ENCODE results near the gene PPP1R1C.

PPP1R1C gene

GRCh38 chr2:182097571-182098164 lies 112.0 kb downstream of the PPP1R1C start:
- in situ Hi-C loops (cut with MboI; ENCODE audit: low sequenced_read_pairs): no loop called here

DNA sequence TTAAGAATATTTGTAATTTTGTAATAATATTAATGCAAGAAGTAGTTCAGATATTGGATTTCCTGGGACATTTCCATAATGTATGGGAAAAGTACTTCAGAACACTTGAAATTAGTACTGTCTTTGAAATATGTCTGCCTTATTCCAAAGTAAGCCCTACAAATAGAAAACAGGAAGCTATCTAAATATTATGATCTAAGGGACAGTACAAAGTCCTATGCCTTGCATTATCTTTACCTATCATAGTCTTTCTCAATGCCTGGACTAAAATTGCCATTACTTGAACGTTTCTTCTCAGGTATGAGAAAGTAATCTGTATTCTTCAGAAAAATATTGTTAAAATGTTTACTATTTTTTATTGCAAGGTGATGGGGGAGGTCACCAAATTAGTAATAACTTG lies 113.0 kb downstream of the PPP1R1C start:
- in situ Hi-C loops (cut with MboI; ENCODE audit: low sequenced_read_pairs): no loop called here

GRCh38 chr2:182101263-182101662 lies 115.6 kb downstream of the PPP1R1C start:
- in situ Hi-C loops (cut with MboI; ENCODE audit: low sequenced_read_pairs): no loop called here

DNA sequence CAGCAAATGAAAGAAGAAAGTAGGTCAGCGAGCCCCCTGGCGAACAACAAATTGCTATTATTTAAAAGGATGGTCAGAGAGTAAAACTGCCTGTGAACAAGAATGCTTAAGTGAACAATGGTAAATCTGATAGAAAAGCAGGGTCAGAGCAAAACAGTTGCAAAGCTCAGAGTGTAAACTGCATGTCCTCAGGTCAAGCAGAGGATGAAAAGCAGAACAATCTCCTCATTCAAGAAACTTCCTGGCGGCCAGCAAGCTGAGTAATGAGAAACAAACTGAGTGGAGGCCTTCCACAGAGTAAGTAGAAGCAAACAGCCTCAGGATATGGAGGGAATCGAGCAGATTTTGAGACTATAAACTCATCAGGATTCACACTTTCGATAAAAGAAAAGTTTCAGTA lies 117.9 kb downstream of the PPP1R1C start:
- in situ Hi-C loops (cut with MboI; ENCODE audit: low sequenced_read_pairs): no loop called here

DNA sequence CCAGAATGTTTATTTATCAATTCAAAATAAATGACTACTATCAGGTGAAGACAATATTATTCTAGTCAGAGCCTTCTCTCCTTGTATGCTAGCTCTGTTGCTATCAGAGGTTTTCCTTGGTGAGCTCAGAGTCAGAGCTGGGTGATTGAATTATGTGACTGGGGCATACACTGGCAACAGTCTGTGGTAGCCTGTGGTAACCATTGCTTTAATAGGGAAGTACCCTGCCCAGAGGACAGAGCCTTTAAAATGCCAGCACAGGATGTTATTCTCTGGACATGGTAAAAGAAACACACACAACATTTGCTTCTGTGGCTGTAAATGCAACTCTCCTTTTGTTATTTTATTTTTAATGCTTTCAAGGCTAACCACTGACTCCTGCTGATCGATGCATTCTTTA lies 124.7 kb downstream of the PPP1R1C start:
- in situ Hi-C loops (cut with MboI; ENCODE audit: low sequenced_read_pairs): no loop called here

DNA sequence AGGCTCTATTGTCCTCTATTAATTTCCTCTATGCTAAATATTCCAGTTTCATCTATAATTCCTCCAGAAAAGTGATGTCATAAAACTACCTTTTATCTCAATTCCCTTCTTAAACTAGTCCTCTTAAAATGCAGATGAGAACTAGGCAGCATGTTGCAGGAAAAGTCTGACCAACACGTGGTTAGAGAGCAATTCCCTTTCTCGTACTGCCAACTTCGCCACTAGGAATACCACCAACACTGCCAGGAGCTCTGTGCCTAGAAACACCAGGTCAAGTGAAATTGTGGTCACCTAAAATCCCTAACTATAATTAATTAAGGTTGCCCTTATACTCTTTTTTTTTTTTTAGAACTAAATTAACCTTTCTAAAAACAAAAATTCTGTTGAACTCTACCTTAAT lies 127.7 kb downstream of the PPP1R1C start:
- in situ Hi-C loops (cut with MboI; ENCODE audit: low sequenced_read_pairs): no loop called here

DNA sequence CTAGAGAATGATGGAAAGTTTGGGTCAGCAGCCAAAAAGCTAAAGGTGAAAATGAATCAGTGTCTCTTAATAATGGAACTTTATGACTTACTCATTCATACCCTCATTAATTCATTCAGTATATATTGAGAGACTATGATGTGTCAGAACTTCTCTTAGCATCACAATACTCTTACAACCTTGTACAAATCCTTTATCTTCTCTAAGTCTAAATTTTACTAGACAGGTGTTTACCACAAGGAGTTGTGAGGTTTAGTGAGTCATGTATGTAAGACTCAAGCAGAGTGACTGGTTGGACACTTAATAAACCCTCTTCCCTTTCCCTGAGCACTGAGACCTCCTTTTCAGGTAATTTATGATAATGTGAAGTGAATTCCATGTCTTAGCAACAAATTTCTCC lies 129.6 kb downstream of the PPP1R1C start:
- in situ Hi-C loops (cut with MboI; ENCODE audit: low sequenced_read_pairs): no loop called here

- in situ Hi-C loops (cut with MboI; ENCODE audit: low sequenced_read_pairs): no loop called here
These were observed 131.1 kb downstream of the PPP1R1C start for GRCh38 chr2:182116774-182117173.

GRCh38 chr2:182117196-182117595 lies 131.5 kb downstream of the PPP1R1C start:
- in situ Hi-C loops (cut with MboI; ENCODE audit: low sequenced_read_pairs): no loop called here

DNA sequence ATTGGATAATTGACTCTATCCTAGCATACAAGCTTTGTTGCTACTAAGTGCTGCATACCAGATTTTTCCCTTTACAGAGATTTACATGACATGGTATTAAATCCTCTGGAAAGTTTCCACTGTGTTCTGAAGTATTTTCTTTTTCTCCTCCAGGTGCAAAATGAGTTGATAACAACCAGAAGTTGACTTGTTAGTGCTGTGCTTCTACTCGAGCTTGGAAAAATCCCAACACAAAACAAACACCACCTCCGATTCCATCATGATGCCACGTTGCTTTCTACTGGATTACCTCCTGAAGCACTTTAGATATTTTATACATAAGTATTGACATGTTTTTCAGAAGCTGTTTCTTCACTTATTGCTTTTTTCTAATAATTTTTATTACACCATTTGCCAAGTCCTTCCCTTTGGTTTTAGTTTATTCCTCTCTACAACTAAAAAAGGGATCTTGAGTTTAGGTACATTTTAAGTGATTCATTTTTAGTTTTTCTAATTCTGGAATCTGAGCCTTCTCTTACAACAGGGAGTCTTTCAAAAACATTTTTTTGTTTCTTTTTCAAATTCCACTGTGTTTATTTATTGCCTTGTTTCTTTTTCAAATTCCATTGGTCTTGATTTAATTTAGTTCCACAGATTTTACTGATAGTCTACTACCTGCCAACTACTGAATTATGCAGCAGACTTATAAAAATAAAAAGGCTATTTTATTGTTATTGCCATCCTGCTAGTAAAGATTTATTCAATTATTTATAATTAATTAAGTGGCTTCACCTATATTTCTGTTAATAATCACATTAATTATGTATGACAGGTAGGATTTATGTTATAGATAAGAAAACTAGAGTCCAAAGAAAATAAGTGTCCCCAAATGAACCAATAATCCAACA lies 143.4 kb downstream of the PPP1R1C start:
- in situ Hi-C loops (cut with MboI; ENCODE audit: low sequenced_read_pairs): no loop called here

- in situ Hi-C loops (cut with MboI; ENCODE audit: low sequenced_read_pairs): no loop called here
These were observed 147.0 kb downstream of the PPP1R1C start for GRCh38 chr2:182132605-182133004.

GRCh38 chr2:182133195-182133891 lies 147.7 kb downstream of the PPP1R1C start:
- in situ Hi-C loops (cut with MboI; ENCODE audit: low sequenced_read_pairs): no loop called here

DNA sequence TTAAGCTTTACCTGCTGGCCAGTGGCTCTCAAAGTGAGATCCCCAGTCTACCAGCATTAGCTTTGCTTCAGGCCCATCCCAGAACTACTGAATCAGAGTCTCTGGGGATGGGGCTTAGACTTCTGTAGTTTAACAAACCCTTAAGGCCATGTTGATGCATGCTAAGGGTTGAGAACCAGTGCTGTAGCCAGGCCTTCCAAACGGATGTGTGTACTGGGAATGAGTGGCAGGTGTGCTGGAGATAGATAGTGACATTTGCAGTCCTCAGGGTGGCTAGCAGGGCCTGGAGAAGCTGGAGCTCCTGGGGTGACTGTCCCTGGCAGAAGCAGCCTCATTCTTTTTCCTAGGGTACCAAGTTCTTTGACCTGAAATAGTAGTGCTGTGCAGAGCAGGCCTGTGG lies 148.5 kb downstream of the PPP1R1C start:
- in situ Hi-C loops (cut with MboI; ENCODE audit: low sequenced_read_pairs): no loop called here

- in situ Hi-C loops (cut with MboI; ENCODE audit: low sequenced_read_pairs): no loop called here
These were observed 156.4 kb downstream of the PPP1R1C start for GRCh38 chr2:182142062-182142461.

- in situ Hi-C loops (cut with MboI; ENCODE audit: low sequenced_read_pairs): no loop called here
These were observed 158.6 kb downstream of the PPP1R1C start for GRCh38 chr2:182144041-182144775.

DNA sequence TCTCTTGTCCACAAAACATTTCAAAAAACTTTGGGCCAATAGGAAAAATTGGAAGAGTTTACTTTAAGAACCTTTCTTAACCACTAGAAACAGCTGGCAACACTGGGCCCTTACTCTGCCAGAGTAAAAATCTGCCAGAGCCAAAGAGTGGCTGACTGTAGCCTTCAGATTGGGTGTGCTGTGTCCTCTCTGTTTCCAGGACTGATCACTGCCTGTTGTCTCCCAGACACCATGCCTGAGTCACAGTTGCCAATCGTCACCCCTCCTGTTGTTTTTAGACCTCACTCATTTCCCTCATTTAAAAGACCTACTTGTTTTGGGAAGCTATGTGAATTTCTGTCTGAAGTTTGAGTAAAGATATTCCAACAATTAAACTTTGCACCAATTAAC lies 159.1 kb downstream of the PPP1R1C start:
- in situ Hi-C loops (cut with MboI; ENCODE audit: low sequenced_read_pairs): no loop called here

DNA sequence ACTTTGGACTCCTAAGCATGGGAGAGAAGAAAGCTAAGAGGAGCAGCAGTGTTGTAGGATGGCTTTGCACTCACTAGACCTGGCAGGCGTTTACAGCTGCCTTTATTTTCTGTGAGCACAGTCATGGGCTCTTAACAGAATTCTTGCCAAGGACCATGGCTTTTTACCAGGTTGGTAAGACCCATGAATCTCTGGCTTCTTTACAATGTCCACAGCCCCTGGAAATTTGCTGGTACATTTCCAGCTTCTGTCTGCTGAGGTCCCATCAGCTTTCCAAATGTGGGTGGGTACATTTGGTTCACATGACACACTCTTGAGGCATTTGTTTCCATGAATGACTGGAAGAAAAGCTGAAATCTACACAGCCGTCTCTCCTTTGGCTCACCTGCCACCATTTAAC lies 162.7 kb downstream of the PPP1R1C start:
- in situ Hi-C loops (cut with MboI; ENCODE audit: low sequenced_read_pairs): no loop called here

DNA sequence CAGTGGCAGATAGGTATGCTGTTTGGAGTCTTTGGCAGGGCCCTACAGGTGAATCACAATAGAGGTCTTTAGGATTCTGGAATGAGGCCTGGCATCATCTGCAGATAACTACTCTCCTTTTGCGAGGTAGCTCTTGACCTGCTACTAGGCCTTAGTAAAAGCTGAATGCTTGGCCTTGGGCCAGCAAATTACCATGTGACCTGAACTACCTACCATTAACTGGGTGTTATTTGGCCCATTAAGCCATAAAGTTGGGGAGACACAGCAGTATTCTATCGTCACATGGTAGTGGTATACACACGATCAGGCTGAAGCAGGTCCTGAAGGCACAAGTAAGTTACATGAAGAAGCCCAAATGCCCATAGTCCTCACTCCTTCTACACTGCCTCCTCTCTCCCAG lies 178.2 kb downstream of the PPP1R1C start:
- in situ Hi-C loops (cut with MboI; ENCODE audit: low sequenced_read_pairs): no loop called here

- in situ Hi-C loops (cut with MboI; ENCODE audit: low sequenced_read_pairs): no loop called here
These were observed 179.0 kb downstream of the PPP1R1C start for GRCh38 chr2:182164686-182165085.

DNA sequence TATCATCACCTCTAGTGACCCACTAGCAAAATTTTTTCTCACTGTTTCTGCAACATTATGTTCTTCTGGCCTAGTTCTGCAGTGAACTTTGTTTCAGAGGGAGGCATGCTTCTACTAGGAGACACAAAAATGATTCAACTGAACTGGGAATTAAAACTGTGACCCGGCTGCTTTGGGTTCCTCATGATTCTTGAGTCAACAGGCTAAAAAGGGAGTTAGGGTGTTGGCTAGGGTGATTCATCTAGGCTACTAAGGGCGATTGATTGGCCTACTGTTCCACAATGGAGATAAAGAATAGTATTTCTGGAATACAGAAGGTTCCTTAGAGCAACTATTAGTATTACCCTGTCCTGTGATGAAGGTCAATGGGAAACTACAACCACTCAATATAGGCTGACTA lies 179.5 kb downstream of the PPP1R1C start:
- in situ Hi-C loops (cut with MboI; ENCODE audit: low sequenced_read_pairs): no loop called here

- in situ Hi-C loops (cut with MboI; ENCODE audit: low sequenced_read_pairs): no loop called here
These were observed 180.8 kb downstream of the PPP1R1C start for GRCh38 chr2:182166406-182166805.
